ENCODE data around the gene TMEM255A.
A peak's percentile ranks its signal among the peaks of the same experiment; 100 is the strongest.

The TMEM255A gene

DNA sequence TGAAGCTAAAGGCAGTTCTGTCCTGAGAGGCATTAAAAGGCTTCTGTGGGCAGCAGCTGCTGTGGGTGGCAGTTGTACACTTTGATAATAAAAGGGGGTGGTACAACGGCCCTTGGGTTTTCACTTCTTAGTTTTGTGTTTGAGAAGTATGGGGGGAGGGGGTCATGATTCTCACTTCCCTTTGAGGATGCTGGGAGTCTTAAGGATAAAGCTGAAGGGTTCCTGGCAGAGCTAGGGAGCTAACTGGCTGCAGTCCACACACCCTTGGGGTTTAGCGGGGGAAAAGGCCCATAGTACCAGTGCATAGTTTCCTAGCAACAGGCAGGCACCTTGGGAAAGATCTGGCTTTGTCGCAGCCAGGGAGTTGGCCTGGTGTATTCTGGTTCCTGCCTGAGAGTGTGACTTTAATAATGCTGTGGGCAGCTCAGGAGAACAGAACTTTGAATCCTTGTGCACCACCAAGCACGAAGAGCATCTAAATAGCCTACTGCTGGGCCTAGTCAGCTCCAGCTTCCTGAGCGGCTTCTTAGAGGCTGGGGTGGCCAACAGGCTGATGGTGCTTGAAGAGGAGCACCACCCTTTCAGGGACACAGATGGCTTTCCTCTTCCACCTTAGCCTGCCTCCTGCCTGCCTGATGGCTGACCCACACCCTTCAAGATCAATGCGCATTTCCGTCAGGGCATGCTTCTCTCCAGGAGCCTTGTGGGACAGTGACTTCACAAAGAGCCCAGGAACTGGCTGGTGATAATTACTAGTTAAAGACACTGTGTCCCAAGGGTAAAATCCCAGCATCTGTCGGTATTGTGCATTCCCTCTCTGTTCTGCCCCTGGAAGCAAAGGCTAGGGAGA is 48.2 kb downstream of the TMEM255A start:
- no peak for DNase-seq

GRCh38 chrX:120260369-120260768 is 50.9 kb downstream of the TMEM255A start:
- no peak for DNase-seq

DNA sequence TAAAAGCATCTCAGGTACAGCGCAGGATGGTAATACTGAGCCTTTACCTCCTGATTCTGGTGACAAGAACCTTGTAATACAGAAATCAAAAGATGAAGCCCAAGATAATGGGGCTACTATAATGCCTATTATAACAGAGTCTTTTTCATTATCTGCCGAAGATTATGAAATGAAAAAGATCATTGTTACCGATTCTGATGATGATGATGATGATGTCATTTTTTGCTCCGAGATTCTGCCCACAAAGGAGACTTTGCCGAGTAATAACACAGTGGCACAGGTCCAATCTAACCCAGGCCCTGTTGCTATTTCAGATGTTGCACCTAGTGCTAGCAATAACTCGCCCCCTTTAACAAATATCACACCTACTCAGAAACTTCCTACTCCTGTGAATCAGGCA is 57.5 kb downstream of the TMEM255A start:
- DNase-seq = no peak

DNA sequence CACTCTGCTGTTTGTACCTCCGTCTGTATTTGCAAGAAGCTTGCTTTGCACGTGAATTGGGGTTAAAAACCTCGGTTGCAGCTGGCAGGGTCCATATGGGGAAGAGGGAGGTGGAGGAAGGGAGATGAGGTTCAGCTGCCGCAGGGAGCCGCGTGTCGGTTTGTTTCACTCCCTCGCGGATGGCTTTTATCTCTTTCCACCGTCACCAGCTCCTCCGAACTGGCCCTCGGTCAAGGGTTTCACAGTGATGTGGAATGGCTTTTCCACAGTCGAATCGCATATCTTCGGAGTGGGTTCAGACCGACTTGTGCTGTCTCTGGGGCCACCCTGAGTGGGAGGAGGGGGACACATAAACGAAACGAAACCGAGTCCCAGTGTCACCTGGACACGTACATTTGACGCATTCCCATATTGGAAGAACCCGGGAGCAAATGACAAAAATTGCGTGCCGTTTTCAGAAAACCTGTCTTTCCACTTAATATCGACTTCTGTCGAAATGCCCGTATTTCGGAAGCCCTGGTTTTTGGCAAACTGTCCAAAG is 59.7 kb downstream of the TMEM255A start:
- peak; percentile 68 for DNase-seq

GRCh38 chrX:120250522-120251271 is 60.6 kb downstream of the TMEM255A start, which contains the start of gene ZBTB33:
Gene ZBTB33 (plus strand): TSS chrX:120250812. CDS start chrX:120253416, 2,604 bp downstream.
- peak; percentile 93 for DNase-seq

GRCh38 chrX:120244735-120245498 is 66.3 kb downstream of the TMEM255A start:
- DNase-seq = peak; percentile 79

DNA sequence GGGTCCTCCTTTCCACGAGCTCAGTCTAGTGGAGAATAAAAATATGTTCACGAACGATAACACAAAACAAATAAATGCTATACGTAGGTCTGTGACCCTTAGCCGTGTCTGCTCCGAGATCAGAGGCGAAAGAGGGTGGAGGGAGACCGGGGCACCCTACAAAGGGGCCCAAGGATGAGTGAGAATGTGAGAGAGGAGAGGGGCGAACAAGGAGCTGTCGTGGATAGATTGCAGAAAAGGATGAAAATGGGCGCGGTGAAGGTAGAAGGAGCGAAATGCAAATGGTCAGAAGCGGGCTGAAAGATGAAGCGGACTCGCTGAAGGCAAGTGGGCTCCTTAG is 66.9 kb downstream of the TMEM255A start:
- DNase-seq = no peak

- DNase-seq = no peak
Observed at GRCh38 chrX:120242813-120243212, 68.4 kb downstream of the TMEM255A start.

- no peak for DNase-seq
Observed at GRCh38 chrX:120238933-120239332, 72.3 kb downstream of the TMEM255A start.

DNA sequence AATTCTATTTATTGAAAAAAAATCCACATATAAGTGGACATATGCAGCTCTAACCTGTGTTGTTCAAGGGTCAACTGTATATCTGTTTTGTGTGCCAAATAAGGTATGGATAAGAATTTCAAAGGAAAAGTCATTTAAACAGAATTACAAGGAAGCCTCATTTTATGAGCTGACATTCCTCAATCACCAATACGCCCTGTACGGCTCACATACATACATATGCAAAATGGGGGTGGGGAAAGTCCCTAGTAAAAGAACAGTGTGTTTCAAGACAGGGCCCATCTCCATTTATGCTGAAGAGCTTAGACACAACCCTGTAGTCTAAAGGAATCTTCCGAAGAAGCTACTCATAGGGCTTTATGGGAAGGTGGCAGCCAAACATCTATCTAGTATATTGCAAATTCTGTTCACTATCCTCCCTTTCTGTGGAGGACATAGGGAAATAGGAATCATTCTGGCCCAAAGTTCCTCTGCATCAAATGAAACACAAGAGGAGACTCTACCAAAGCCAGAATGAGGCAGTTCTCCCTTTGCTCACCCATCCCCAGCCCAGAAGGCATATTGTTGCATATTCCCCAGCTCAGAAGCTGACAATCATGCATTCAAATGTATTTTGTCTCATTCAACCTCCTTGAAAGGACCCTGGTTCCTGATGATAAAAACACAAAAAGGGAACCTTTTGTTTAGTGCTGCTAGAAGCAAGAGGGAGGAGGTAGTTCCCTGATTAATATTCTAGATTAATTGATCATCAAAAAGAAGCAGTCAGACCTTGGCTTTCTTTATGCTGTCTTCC is 74.4 kb downstream of the TMEM255A start:
- no peak for DNase-seq

- DNase-seq = no peak
Observed at GRCh38 chrX:120235284-120235683, 76.0 kb downstream of the TMEM255A start.

GRCh38 chrX:120228187-120228908 is 82.9 kb downstream of the TMEM255A start:
- DNase-seq = no peak

GRCh38 chrX:120224388-120224787 is 86.9 kb downstream of the TMEM255A start:
- no peak for DNase-seq

- DNase-seq = no peak
Observed at GRCh38 chrX:120223374-120223773, 87.9 kb downstream of the TMEM255A start.

- peak; percentile 75 for DNase-seq
Observed at GRCh38 chrX:120213438-120214265, 97.6 kb downstream of the TMEM255A start.
